HG03159 (cell line): Measurements from ENCODE around the gene MFSD12.
"Not testable (repeated sequence)": the region's sequence is repeated elsewhere in the genome, so short reads cannot be mapped to it uniquely, and the experiment has no call there.

ENCODE experiments used
- ATAC-seq: cut with Tn5 transposase; IDR thresholded peaks from one replicate; pipeline ENCODE4 v1.9.1; 2021; ENCODE audit warnings: mild to moderate bottlenecking, moderate library complexity; ENCODE audit not compliant: unreplicated experiment

The MFSD12 gene

DNA sequence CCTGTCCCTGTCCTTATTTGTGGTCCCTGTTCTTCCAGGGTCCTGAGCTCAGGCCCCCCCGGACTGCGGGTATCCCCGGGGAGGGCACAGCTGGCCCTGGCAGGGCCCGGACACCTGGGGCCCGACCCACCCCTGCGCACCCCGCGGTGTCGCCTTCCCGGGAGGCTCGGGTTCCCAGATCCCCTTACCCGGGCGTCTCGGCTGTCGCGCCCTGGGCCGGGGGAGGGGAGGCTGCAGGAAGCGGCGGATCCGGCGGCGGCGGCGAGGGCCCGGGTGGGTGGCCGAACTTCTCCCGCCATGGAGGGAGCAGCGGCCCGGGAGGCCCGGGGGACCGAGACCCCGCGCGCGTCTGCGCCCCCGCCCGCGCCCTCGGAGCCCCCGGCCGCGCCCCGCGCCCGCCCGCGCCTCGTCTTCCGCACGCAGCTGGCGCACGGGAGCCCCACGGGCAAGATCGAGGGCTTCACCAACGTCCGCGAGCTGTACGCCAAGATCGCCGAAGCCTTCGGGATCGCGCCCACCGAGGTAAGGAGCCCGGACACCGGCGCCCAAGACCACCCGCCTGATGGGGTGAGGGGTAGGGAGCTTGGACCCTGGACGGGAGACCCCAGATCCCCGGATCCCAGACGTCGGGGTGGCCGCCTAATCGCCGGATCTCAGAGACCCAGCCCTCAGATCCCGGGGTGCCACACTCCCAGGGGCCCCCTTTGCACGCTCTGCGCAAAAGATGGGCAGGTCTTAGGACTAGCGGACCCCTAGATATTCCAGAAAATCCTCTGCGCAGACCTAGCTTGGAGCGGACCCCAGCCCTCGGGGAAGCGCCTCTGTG is 28.1 kb upstream of the MFSD12 start, which contains the start of gene GIPC3:
GIPC3 (plus strand) TSS at position 178 of the 826 bp plus-strand sequence; CDS start at position 298, 120 bp downstream.
- no peak for ATAC-seq

DNA sequence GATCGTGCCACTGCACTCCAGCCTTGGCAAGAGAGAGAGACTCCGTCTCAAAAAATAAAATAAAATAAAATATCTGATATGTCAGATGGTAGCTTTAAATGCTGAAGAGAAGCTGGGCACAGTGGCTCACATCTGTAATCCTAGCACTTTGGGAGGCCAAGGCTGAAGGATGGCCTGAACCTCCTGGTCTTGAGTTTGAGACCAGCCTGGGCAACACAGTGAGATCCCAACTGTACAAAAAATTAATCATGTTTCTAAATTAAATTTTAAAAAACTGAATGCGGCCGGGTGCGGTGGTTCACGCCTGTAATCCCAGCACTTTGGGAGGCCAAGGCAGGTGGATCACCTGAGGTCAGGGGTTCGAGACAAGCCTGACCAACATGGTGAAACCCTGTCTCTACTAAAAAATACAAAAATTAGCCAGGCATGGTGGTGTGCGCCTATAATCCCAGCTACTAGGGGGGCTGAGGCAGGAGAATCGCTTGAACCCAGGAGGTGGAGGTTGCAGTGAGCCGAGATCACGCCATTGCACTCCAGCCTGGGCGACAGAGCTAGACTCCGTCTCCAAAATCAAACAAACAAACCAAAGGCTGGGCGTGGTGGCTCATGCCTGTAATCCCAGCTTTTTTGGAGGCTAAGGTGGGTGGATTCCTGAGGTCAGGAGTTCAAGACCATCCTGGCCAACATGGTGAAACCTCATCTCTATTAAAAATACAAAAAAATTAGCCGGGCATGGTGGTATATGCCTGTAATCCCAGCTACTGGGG is 26.8 kb upstream of the MFSD12 start:
- ATAC-seq, result not testable (repeated sequence)

DNA sequence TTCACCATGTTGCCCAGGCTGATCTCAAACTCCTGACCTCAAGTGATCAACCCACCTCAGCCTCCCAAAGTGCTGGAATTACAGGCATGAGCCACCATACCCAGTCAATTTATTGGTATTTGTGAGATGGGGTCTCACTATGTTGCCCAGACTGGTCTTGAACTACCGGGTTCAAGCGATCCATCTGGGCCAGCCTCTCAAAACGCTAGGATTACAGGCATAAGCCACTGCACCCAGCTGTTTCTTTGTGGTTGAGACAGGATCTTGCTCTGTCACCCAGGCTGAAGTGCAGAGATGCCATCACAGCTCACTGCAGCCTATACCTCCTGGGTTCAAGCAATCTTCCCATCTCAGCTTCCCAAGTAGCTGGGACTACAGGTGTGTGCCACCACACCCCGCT is 24.4 kb upstream of the MFSD12 start:
- ATAC-seq, result not testable (repeated sequence)

DNA sequence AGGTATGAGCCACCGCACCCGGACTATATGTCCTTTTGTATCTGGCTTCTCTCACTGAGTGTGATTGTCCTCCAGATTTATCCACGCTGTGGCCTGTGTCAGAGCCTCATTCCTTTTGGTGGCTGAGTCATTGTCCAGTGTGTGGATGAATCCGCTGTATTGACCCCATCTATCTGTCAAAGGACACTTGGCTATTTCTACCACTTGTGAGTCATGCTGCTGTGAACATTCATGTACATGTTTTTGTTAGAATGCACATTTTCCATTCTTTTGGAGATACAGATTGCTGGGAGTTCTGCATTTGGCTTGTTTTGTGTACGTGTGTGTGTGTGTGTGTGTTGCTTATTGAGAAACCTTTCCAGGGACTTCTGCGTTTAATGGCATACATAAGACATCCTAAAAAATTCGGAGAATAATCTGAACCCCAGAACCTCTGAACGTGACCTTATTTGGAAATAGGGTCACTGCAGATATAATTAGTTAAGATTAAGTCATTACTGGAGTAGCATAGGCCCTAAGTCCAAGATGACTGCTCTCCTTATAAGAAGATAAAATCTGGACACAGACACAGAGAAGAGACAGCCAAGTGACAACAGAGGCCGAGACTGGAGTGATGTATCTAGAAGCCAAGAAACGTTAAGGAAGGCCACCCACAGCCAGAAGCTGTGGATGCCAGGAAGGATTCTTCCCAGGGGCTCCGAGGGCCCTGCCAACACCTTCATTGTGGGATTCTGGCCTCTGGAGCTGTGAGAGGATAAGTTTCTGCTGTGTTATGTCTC is 23.0 kb upstream of the MFSD12 start:
- no peak for ATAC-seq

DNA sequence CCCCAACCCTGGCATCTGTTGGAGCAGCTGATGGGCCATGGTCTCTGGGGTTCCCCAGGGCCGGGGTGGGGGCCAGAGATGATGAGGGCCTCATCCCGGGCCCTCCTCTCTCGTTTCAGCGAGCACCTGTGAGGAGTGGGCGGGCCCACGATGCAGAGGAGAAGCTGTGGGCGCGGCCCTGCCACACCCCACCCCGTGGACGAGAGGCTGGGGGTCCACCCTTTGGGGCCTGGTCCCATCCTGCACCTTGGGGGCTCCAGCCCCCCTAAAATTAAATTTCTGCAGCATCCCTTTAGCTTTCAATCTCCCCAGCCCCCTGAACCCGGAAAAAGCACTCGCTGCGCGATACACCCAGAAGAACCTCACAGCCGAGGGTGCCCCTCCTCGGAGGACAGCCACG is 21.0 kb upstream of the MFSD12 start:
- ATAC-seq, result no peak

DNA sequence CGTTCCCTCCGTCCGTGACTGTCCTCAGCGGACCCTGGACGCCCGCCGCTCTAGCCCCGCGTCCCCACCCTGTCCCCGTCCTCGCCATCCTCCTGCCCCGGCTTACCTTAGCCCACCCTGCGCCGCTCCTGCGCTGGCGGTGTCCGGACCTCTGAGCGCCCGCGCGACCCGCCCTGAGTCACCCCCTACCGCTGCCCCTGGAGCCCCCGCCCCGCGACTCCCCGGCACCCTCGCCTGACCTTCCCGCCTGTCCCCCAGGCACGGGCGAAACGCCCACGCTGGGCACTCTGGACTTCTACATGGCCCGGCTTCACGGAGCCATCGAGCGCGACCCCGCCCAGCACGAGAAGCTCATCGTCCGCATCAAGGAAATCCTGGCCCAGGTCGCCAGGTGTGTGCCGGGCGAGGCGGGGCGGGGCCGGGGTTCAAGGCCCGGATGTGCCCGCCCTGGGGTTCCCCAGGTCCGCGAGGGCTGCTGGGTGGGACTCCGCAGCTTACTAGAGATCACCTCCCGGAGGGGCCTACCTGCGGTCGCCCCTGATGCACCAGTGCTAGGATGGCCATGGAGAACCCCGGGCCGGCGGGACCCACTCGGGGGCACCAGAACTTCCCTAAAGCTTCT is 20.4 kb upstream of the MFSD12 start:
- ATAC-seq, result no peak

DNA sequence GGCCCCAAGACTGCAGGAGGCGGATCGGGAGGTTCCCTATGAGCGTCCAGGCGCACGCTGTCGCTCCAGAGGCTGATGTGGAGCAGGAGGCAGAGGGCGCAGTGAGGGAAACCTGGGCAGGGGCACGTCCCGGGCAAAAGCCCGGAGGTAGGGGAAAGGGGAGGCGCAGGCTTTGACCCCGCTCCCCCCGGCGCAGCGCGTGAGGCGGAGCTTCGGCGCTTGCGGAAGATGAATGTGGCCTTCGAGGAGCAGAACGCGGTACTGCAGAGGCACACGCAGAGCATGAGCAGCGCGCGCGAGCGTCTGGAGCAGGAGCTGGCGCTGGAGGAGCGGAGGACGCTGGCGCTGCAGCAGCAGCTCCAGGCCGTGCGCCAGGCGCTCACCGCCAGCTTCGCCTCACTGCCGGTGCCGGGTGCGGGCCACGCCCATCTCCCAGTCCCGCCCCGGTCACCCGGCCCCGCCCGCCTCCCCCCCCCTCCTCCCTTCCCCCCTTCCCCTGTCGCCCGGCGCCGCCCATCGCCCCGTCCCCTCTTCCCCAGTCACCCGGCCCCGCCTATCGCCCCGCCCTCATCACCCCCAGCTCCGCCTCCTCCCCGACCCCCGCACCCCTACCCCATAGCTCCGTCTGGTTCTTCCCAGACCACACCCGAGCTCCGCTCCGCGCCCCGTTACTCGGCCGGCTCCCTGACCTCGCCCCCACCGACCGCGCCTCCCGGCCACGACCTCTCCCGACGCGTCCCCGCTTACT is 19.5 kb upstream of the MFSD12 start:
- ATAC-seq, result no peak

DNA sequence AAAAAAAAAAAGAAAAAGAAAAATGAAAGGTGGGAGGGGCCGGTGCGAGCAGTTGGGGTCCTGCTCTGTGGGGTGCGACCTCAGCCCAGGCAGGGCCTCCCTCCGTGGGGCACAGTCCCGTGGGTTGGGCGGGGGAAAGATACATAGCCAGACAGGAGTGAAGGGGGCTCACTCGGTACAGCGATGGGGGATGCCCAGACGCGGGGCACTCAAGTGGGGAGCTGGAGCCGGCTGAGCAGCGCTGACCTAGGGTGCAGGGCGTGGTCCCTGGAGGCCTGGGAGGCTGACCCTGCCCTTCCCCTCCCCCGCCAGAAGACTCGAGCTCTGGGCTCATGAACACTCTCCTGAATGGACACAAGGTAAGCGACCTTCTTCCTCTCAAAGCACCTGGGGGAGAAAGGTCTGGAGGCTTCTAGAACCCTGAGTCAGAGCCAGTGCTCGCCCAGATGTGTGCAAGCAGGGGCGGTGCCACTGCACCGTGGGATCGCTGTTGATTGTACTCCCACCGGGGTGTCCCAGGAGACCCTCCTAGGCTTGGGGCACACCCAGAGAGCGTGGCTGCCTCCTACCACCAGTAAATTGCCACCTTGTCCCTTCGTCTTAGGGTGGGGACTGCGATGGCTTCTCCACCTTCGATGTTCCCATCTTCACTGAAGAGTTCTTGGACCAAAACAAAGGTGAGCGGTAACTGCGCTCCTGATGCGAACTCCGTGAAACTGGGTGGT is 18.7 kb upstream of the MFSD12 start:
- ATAC-seq, result no peak

DNA sequence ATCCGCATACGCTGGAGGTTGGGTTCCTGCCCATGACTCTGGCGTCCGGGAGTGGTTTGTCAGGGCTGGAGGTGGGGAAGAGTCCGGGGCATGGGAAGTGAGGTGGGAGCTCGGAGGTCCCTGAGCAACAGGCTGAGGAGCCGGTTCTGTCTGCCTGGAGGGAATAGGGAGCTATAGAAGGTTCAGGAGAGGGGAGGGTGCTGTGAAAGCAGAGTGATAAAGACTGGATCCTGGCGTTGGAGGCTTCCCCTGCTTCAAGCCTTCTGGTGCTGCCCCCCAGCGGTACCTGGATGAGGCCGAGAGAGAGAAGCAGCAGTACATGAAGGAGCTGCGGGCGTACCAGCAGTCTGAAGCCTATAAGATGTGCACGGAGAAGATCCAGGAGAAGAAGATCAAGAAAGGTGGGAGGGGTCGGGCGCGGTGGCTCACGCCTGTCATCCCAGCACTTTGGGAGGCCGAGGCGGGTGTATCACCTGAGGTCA is 17.9 kb upstream of the MFSD12 start:
- no peak for ATAC-seq

DNA sequence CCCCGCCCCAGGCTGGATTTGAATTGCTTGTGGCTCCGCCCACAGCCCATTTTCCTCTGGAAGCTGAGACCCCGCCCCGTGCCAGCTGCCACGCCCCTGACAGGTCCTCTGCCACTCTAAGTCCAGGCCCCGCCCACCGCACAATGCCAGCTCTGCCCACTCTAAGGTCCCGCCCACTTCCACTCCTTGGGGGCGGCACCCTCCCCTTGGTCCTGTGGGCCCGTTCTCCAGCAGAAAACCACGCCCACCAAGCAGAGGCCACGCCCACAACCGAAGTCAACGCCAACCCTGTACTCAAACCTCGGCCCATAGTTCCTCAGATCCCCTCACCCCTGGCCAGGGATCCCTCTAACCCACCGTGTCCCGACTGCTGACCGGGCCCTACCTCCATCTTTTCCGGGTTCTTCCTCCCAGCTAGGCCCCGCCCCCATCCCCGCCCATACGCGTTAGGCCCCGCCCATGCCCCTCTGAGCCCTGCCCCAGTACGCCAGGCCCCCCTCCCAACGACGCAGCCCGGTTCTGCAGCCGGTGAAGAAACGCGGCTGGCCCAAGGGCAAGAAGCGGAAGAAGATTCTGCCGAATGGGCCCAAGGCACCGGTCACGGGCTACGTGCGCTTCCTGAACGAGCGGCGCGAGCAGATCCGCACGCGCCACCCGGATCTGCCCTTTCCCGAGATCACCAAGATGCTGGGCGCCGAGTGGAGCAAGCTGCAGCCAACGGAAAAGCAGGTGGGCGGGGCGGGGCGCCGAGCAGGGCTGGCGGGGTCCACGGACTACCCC is 16.7 kb upstream of the MFSD12 start:
- no peak for ATAC-seq

DNA sequence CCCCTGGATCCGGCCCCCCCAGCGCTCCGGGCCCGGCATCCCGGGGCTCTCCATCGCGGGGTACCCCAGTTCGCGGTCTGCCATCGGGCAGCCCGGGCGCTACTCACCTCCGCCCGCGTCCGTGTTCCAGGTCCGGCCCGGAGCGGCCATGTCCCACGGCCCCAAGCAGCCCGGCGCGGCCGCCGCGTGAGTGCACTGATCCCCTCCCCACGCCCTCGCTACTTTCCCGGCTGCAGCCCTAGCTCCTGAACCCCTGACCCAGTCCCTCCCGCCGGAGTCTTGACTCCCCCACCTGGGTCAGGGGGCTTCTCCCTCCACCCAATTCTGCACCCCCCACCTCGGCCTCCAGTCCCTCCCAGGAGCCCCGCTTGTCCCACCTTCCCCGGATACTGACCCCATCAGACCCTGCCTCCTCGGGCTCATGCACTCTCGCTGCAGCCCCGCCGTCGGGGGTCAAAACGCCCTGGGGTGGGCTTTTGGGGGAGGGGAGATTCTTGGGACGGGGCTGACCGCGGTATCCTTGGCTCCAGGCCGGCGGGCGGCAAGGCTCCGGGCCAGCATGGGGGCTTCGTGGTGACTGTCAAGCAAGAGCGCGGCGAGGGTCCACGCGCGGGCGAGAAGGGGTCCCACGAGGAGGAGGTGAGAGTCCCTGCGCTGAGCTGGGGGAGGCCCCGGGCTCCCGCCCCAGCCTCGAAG is 15.9 kb upstream of the MFSD12 start:
- peak; percentile 11 for ATAC-seq

DNA sequence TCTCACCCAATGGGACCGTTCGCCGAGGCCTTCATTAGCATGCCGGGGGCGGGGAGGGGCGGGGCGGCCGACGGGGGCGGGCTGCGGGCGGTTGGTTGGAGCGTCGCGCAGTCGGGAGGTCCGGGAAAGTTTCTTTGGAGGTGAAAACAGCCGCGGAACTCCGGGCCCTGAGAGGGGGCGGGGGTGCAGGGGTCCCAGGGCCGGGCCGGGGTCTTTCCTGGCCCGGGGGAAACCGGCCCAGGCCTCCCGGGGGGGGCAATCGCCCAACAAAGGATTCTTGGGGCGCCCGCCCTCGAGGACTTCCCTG is 15.4 kb upstream of the MFSD12 start, which contains the start of gene HMG20B:
HMG20B (plus strand) TSS at position 90 of the 307 bp plus-strand sequence. CDS start 366 bp downstream, outside the sequence.
- peak; percentile 1 for ATAC-seq

DNA sequence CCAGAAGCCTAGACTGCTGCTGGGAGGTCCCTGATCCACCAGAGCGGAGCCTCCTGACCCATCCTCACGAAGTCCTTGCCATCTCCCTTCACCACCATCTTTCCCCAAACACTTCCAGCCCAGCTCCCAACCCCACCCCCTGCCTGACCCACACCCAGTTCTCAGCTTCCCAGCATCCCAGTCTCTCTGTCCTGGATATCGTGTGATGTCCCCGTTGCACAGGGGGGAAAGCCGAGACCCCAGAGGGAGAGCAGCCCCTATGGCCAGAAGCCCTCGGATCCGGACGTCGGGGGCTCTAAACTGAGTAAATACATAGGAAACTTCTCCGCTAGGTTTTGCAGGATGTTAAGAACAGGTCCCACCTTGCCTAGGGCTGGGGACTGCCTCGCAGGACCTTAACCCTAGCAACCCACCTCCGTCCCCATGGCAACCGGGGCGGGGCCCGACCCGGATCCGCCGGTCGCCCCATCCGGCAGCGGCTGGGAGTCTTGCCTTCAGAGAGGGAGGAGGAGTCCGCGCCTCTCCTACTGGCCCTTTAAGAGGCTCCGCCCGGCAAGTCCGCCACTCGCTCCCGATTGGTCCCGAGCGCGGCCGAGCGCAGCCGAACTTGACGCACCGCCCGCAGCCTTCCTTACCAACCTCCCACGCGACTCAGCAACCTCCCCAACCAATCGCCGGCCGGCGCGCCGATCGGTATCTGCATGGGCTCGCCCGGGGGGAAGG is 14.9 kb upstream of the MFSD12 start:
- peak; percentile 91 for ATAC-seq

DNA sequence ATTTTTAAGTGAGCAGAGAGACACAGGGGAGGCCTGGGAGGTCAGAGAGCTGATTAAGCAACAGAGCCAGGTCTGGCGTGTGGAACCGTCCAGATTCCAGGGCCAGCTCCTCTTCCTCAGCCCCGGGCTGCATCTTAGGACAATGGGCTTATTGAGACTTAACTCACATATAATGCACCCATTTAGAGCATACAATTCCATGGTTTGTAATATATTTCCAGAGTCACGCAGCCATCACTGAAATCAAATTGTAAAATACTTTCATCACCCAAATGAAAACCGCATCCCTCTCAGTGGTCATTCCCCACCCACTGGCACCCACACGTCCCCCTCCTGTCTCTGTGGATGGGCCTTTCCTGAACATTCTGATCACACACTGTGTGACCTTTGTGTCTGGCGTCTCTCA is 13.2 kb upstream of the MFSD12 start:
- ATAC-seq, result no peak

DNA sequence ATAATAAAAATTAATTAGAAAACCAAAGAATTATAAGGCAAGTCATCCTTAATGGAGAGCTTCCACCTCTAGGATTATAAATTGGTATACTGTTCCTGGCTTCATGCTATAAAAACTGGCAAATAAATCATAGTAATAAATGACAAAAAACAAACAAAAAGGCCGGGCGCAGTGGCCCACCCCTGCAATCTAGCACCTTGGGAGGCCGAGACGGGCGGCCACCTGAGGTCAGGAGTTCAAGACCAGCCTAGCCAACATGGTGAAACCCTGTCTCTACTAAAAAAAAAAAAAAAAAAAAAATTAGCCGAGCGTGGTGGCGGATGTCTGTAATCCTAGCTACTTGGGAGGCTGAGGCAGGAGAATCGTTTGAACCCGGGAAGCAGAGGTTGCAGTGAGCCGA is 12.7 kb upstream of the MFSD12 start:
- ATAC-seq, result not testable (repeated sequence)

DNA sequence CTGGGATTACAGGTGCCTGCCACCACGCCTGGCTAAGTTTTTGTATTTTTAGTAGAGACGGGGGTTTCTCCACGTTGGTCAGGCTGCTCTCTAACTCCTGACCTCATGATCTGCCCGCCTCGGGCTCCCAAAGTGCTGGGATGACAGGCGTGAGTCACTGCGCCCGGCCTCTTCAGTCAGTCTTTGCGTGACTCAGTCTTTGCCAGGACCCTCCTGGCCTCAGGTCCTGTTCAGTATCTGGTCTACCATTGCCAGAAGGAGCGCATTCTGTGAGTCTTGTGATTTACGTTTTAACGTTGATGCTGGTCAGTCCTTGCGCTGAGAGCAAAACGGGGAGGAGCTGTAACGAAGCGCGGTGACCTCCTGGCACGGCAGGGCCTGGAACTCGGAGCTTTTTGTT is 7.8 kb upstream of the MFSD12 start:
- ATAC-seq, result no peak
